ENCODE data around the gene TIGAR.

DNA sequence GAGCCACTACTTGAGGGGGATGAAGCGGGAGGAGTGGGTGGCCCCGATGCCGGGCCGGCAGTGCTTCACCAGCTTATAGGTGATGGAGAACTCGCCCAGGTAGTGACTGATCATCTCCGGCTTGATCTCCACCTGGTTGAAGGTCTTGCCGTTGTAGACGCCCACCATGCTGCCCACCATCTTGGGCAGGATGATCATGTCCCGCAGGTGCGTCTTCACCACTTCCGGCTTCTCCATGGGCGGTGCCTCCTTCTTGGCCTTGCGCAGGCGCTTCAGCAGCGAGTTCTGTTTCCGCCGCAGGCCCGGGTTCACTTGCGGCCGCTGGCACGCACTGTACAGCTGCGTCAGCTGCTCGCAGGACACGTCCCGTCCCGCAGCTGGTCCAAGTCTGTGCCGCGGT lies 3.4 kb downstream of the TIGAR start:
- no peak for TF ChIP-seq EZH2 (IDR thresholded peaks at IDR 0.05; ENCODE audit: low read length, unreplicated experiment)
- TF ChIP-seq CTCF (conservative IDR thresholded peaks at IDR 0.05; ENCODE audit: low read depth, low read length), result no peak

Measured in PC-3 (cell line).